Gastroesophageal sphincter (tissue), 3 donors: ENCODE results near the gene MRPL55.

Experiments used
- POLR2A ChIP-seq, 2 donors: fragments of 450-650 bp; IDR thresholded peaks; one replicate each; pipeline ENCODE4 v1.6.1; 2017; ENCODE audit warnings: antibody characterized with exemption in 2 of 2, mild to moderate bottlenecking in 2 of 2, moderate library complexity in 1 of 2
- POLR2AphosphoS5 ChIP-seq: sonication (generic); formaldehyde crosslinking; IDR thresholded peaks from one replicate; pipeline ENCODE4 v1.6.1; 2017; ENCODE audit warnings: antibody characterized with exemption
- TF ChIP-seq, protein P1 (sequence below), 4 experiments: fragments of 200-600 bp in 2 of 4; fragments of 450-650 bp in 2 of 4; sonication (generic) in 1 of 4; IDR thresholded peaks; one replicate each; pipeline ENCODE4 v1.5.1; 2017 to 2019; ENCODE audit warnings: antibody characterized with exemption in 4 of 4, mild to moderate bottlenecking in 2 of 4, moderate library complexity in 2 of 4

DNA sequence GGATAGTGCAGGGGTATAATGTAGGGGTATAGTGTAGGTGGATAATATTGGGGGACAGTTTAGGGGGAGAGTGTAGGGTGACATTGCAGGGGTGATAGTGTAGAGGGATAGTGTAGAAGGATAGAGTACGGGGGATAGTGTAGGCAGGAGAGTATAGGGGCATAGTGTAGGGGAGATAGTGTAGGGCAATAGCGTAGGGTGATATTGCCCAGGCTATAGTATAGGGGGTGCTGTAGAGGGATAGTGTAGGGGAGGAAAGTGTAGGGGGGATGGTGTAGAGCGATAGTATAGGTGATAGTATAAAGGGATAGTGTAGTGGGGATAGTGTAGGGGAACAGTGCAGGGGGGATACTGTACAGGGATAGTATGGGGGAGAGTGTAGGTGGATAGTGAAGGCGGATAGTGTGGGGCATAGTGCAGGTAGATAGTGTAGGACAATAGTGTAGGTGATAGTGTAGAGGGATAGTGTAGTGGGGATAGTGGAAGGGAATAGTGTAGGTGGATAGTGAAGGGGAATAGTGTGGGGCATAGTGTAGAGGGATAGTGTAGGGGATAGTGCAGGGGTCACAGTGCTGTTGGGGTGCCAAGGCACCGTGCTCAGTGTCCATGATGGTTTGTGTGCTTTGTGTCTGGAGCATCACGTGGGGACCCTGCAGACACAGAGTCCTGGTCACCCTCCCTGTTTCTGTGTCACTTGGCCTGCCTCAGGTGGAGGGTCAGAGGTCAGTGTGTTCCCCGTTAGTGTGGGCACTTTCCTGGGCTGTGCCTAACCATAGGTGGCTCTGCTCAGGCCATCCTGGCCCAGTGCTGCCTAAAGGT lies 37.1 kb downstream of the MRPL55 start:
- TF ChIP-seq, protein P1, sequence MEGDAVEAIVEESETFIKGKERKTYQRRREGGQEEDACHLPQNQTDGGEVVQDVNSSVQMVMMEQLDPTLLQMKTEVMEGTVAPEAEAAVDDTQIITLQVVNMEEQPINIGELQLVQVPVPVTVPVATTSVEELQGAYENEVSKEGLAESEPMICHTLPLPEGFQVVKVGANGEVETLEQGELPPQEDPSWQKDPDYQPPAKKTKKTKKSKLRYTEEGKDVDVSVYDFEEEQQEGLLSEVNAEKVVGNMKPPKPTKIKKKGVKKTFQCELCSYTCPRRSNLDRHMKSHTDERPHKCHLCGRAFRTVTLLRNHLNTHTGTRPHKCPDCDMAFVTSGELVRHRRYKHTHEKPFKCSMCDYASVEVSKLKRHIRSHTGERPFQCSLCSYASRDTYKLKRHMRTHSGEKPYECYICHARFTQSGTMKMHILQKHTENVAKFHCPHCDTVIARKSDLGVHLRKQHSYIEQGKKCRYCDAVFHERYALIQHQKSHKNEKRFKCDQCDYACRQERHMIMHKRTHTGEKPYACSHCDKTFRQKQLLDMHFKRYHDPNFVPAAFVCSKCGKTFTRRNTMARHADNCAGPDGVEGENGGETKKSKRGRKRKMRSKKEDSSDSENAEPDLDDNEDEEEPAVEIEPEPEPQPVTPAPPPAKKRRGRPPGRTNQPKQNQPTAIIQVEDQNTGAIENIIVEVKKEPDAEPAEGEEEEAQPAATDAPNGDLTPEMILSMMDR (IDR thresholded peaks at IDR 0.05) = no peak
- no peak for TF ChIP-seq POLR2AphosphoS5
- TF ChIP-seq POLR2A (IDR thresholded peaks at IDR 0.05) = no peak
